Mesenchymal stem cell (in vitro differentiated cells and primary cell): ENCODE results near the gene ENO2.

Experiments
- DNase-seq: peaks from one replicate; pipeline ENCODE4 v3.0.0-alpha.2; 2013
- H2AFZ ChIP-seq: one replicate; pipeline ENCODE4 v1.6.1; 2013; ENCODE audit warnings: low read depth, mild to moderate bottlenecking, control low read depth, inconsistent platforms, low read length, moderate library complexity
- H2AK5ac ChIP-seq: 2 replicates; pipeline ENCODE4 v1.6.1; 2013; ENCODE audit warnings: low read length, moderate library complexity, mild to moderate bottlenecking, inconsistent platforms; ENCODE audit not compliant: severe bottlenecking
- H2BK120ac ChIP-seq: one replicate; pipeline ENCODE4 v1.6.1; 2013; ENCODE audit warnings: low read depth, mild to moderate bottlenecking, inconsistent platforms, low read length, moderate library complexity
- H2BK12ac ChIP-seq, 2 experiments: one replicate each; pipeline ENCODE4 v1.6.1; 2013; ENCODE audit warnings: inconsistent platforms in 2 of 2, low read length in 2 of 2, mild to moderate bottlenecking in 2 of 2, moderate library complexity in 2 of 2, control low read depth in 1 of 2
- H2BK15ac ChIP-seq: one replicate; pipeline ENCODE4 v1.6.1; 2013; ENCODE audit warnings: mild to moderate bottlenecking, low read depth, inconsistent platforms; ENCODE audit not compliant: poor library complexity, severe bottlenecking
- H2BK5ac ChIP-seq: 2 replicates; pipeline ENCODE4 v1.6.1; 2013; ENCODE audit warnings: low read depth, mild to moderate bottlenecking, low read length, control low read depth, inconsistent platforms; ENCODE audit not compliant: poor library complexity, severe bottlenecking
- H3K14ac ChIP-seq, 2 experiments: one replicate each; pipeline ENCODE4 v1.6.1; 2013; ENCODE audit warnings: inconsistent platforms in 2 of 2, low read length in 2 of 2, control low read depth in 1 of 2, mild to moderate bottlenecking in 1 of 2, moderate library complexity in 1 of 2
- H3K18ac ChIP-seq, 2 experiments: one replicate each; pipeline ENCODE4 v1.6.1; 2013; ENCODE audit warnings: inconsistent platforms in 2 of 2, low read length in 2 of 2, control low read depth in 1 of 2, low read depth in 1 of 2, mild to moderate bottlenecking in 1 of 2
- H3K23ac ChIP-seq, 2 experiments: one replicate each; pipeline ENCODE4 v1.6.1; 2013; ENCODE audit warnings: inconsistent platforms in 2 of 2, low read length in 2 of 2, mild to moderate bottlenecking in 2 of 2, moderate library complexity in 2 of 2, control low read depth in 1 of 2
- H3K27ac ChIP-seq: 2 replicates; pipeline ENCODE4 v1.5.1; 2013; ENCODE audit warnings: mild to moderate bottlenecking, moderate library complexity, low read length, control low read depth, inconsistent platforms; ENCODE audit not compliant: poor library complexity, severe bottlenecking
- H3K27me3 ChIP-seq, 2 experiments: 2 replicates each; pipeline versions ENCODE4 v1.6.1 to v1.7.0; 2013; ENCODE audit warnings: low read length in 2 of 2, mild to moderate bottlenecking in 2 of 2, moderate library complexity in 2 of 2, control low read depth in 1 of 2, inconsistent platforms in 1 of 2; ENCODE audit not compliant: control insufficient read depth in 1 of 2, insufficient read depth in 1 of 2
- H3K36me3 ChIP-seq, 2 experiments: 2 replicates each; pipeline versions ENCODE4 v1.6.1 to v1.7.0; 2013; ENCODE audit warnings: low read length in 2 of 2, control low read depth in 1 of 2, inconsistent platforms in 1 of 2, low read depth in 1 of 2, mild to moderate bottlenecking in 1 of 2; ENCODE audit not compliant: insufficient read depth in 2 of 2, control insufficient read depth in 1 of 2
- H3K4ac ChIP-seq, 2 experiments: one replicate each; pipeline ENCODE4 v1.6.1; 2013; ENCODE audit warnings: inconsistent platforms in 2 of 2, low read length in 2 of 2, mild to moderate bottlenecking in 2 of 2, moderate library complexity in 2 of 2, control low read depth in 1 of 2, low read depth in 1 of 2
- H3K4me1 ChIP-seq: 2 replicates; pipeline ENCODE4 v1.6.1; 2013; ENCODE audit warnings: low read depth, low read length, control low read depth; ENCODE audit not compliant: control insufficient read depth, insufficient read depth
- H3K4me2 ChIP-seq: 2 replicates; pipeline ENCODE4 v1.6.1; 2013; ENCODE audit warnings: low read length, mild to moderate bottlenecking, inconsistent platforms; ENCODE audit not compliant: poor library complexity, severe bottlenecking
- H3K4me3 ChIP-seq, 2 experiments: 2 replicates each; pipeline versions ENCODE4 v1.5.1 to v1.7.0; 2013; ENCODE audit warnings: low read length in 2 of 2, mild to moderate bottlenecking in 2 of 2, control low read depth in 1 of 2, low read depth in 1 of 2; ENCODE audit not compliant: insufficient read depth in 1 of 2
- H3K79me1 ChIP-seq: replicated peaks from 2 replicates; pipeline ENCODE4 v1.6.1; 2013; ENCODE audit warnings: mild to moderate bottlenecking, control low read depth, low read length, inconsistent platforms; ENCODE audit not compliant: poor library complexity, severe bottlenecking
- H3K9ac ChIP-seq: 2 replicates; pipeline ENCODE4 v1.7.0; 2013; ENCODE audit warnings: mild to moderate bottlenecking, low read length, moderate library complexity
- H3K9me3 ChIP-seq: 2 replicates; pipeline ENCODE4 v1.7.0; 2013; ENCODE audit warnings: mild to moderate bottlenecking, low read length; ENCODE audit not compliant: control insufficient read depth
- H4K8ac ChIP-seq: one replicate; pipeline ENCODE4 v1.6.1; 2013; ENCODE audit warnings: inconsistent platforms, mild to moderate bottlenecking, low read length, moderate library complexity
- H4K91ac ChIP-seq: one replicate; pipeline ENCODE4 v1.6.1; 2013; ENCODE audit warnings: mild to moderate bottlenecking, low read length, inconsistent platforms
- WGBS: methylation state at CpG from one replicate; pipeline ENCODE4 v1.1.7; 2013; ENCODE audit warnings: mixed read lengths; 5-methylcytosine and 5-hydroxymethylcytosine counted together

ENO2 gene

DNA sequence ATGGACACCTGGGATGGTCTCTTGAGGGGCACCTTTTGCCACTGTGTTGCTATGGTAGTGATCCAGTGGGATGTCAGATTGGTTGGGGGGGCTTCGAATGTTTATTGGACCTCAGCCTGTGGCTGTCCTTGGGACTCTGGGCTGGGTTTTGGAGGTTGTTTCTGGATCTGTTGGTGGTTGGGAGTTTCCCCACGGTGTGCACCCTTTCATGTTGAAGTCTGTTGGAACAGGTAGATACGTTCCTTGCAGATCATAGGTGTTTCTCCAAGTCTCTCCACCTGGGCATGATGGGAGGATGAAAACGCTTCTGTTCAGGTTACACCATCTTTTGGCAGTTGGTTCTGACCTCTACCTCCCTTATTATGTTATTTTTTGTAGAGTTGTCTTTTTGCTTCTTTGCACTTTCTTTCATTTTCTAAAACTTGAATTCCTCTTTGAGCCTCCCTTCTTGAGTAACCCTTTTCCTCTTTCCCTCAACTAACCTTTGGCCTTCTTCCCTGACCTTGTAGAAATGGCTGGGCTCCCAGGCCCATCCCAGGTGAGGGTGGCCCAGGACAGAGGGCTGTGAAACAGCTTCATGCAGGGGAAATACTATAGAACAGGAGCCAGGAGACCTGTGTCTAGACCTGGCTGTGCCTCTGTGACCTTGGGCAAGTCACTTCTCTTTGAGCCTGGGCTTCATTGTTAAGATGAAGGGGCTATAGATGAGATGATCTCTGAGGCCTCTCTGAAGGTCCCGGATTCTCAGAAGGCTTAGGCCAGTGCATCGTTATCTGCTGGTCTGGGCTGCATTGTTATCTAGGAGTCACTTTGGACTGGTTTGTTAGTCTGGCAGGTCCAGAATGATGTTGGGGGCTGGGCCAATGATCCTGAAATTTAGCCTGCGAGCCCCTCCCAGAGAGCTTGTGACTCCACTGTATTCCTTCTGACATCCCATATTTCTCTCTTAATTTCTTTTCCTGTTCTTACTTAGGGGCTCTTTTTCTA, 15.4 kb downstream of the ENO2 start:
- Histone ChIP-seq H2AFZ (no peak overlapping the region), H4K91ac (no peak overlapping the region), H3K9me3 (no peaks in the 10 kb centered on the region), H2AK5ac (peak overlapping the region; percentile 19), H3K27ac (peak overlapping the region; percentile 7), H2BK15ac (no peak overlapping the region), H3K23ac (peak overlapping the region in 1 of 2 experiments; percentile 99), H3K4me2 (peak overlapping the region; percentile 88), H4K8ac (no peak overlapping the region), H2BK5ac (no peak overlapping the region), H3K79me1 (no peaks in the 10 kb centered on the region), H3K27me3 (no peaks in the 10 kb centered on the region), H3K14ac (peak overlapping the region in 1 of 2 experiments; percentile 90), H3K18ac (peak overlapping the region in 1 of 2 experiments; percentile 91), H2BK12ac (peak overlapping the region in 1 of 2 experiments; percentile 67), H3K4me3 (peak overlapping the region; percentile 85 to 97), H3K36me3 (peaks cover 10 to 28% of the 10 kb centered on the region in 2 experiments), H3K4ac (no peak overlapping the region), H2BK120ac (peak overlapping the region; percentile 29), H3K4me1 (peaks cover 37% of the 10 kb centered on the region), H3K9ac (peak overlapping the region; percentile 90)
- DNase-seq, result no peak
- WGBS, result 85% methylated on average over 7 of the region's 7 CpGs

DNA sequence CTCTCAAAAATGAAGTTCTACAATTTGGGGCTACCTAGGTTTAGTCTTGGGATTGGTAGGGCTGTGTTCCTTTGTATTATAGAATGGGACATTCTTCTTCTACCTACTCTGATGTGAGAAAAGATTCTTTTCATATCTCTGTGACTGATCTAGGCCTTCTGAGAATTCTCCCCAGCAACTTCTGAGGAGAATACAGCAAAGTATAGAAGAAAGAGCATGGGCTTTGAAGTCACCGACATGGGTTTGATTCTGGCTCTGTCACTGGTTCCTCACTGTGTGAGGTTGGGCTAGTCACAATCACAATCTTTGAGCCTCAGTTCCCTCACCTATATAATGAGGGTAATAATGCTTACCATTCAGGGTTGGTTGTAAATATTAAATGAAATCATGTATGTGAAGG, 18.4 kb downstream of the ENO2 start:
- Histone ChIP-seq H3K23ac (no peak overlapping the region), H2BK5ac (no peak overlapping the region), H4K91ac (no peak overlapping the region), H3K27ac (peak overlapping the region; percentile 12), H3K36me3 (peaks cover 39 to 51% of the 10 kb centered on the region in 2 experiments), H2BK120ac (no peak overlapping the region), H3K79me1 (no peaks in the 10 kb centered on the region), H2BK12ac (no peak overlapping the region), H2AFZ (no peak overlapping the region), H2AK5ac (no peak overlapping the region), H3K4me3 (no peak overlapping the region), H3K9me3 (no peaks in the 10 kb centered on the region), H3K4ac (no peak overlapping the region), H3K27me3 (no peaks in the 10 kb centered on the region), H2BK15ac (no peak overlapping the region), H3K18ac (no peak overlapping the region), H3K14ac (no peak overlapping the region), H4K8ac (no peak overlapping the region), H3K4me2 (no peak overlapping the region), H3K4me1 (peaks cover 32% of the 10 kb centered on the region), H3K9ac (peak overlapping the region; percentile 20)
- DNase-seq, result no peak
- WGBS, result 88% methylated on average over 1 of the region's 1 CpG

DNA sequence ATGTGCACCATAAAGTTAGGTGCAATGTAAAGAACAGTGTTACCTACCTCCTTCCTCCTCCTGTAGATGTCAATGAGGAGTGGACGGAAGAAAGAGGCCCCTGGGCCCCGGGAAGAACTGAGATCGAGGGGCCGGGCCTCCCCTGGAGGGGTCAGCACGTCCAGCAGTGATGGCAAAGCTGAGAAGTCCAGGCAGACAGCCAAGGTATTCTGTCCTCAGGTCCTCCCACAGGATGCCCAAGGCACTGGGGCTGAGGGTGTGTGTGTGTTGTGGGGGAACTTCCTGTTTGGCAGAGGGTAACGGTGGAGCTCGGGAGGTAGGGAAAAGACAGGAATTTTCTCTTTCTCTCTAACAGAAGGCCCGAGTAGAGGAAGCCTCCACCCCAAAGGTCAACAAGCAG, 19.7 kb downstream of the ENO2 start:
- no peak overlapping the region for H4K8ac ChIP-seq
- no peak overlapping the region for H4K91ac ChIP-seq
- H3K9ac ChIP-seq, result peak overlapping the region; percentile 68
- H2BK15ac ChIP-seq, result no peak overlapping the region
- H3K4me3 ChIP-seq, result peak overlapping the region in 1 of 2 experiments; percentile 36
- H3K23ac ChIP-seq, result no peak overlapping the region
- H3K27ac ChIP-seq, result no peak overlapping the region
- no peak overlapping the region for H2BK5ac ChIP-seq
- H3K4me2 ChIP-seq, result no peak overlapping the region
- WGBS, result 77% methylated on average over 6 of the region's 8 CpGs
- H3K4me1 ChIP-seq, result peaks cover 36% of the 10 kb centered on the region
- peaks cover 5% of the 10 kb centered on the region for H3K79me1 ChIP-seq
- no peak overlapping the region for H3K4ac ChIP-seq
- H3K18ac ChIP-seq, result no peak overlapping the region
- no peak for DNase-seq
- H2AFZ ChIP-seq, result no peak overlapping the region
- H3K27me3 ChIP-seq, result no peaks in the 10 kb centered on the region
- no peaks in the 10 kb centered on the region for H3K9me3 ChIP-seq
- H3K14ac ChIP-seq, result no peak overlapping the region
- H2AK5ac ChIP-seq, result no peak overlapping the region
- peaks cover 49 to 58% of the 10 kb centered on the region in 2 experiments for H3K36me3 ChIP-seq
- no peak overlapping the region for H2BK120ac ChIP-seq
- H2BK12ac ChIP-seq, result no peak overlapping the region

DNA sequence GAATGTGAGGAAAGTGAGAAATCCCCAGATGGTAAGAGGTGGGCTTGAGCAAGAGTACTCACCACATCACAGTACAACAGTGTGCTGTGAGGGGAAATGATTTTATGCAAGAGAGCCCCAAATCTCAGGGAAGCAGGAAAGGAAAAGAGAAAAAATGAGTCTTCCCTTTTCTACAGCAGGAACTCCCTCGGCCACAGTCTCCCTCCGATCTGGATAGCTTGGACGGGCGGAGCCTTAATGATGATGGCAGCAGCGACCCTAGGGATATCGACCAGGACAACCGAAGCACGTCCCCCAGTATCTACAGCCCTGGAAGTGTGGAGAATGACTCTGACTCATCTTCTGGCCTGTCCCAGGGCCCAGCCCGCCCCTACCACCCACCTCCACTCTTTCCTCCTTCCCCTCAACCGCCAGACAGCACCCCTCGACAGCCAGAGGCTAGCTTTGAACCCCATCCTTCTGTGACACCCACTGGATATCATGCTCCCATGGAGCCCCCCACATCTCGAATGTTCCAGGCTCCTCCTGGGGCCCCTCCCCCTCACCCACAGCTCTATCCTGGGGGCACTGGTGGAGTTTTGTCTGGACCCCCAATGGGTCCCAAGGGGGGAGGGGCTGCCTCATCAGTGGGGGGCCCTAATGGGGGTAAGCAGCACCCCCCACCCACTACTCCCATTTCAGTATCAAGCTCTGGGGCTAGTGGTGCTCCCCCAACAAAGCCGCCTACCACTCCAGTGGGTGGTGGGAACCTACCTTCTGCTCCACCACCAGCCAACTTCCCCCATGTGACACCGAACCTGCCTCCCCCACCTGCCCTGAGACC, 21.2 kb downstream of the ENO2 start:
- Histone ChIP-seq H3K27me3 (no peaks in the 10 kb centered on the region), H2AK5ac (no peak overlapping the region), H2BK15ac (no peak overlapping the region), H3K18ac (no peak overlapping the region), H4K8ac (no peak overlapping the region), H3K4me3 (no peak overlapping the region), H3K36me3 (peaks cover 58 to 72% of the 10 kb centered on the region in 2 experiments), H2BK120ac (no peak overlapping the region), H3K9ac (peak overlapping the region; percentile 68), H3K9me3 (no peaks in the 10 kb centered on the region), H2BK12ac (no peak overlapping the region), H3K4ac (no peak overlapping the region), H3K27ac (no peak overlapping the region), H2AFZ (no peak overlapping the region), H3K23ac (no peak overlapping the region), H3K14ac (no peak overlapping the region), H2BK5ac (no peak overlapping the region), H3K4me1 (peaks cover 32% of the 10 kb centered on the region), H3K4me2 (no peak overlapping the region), H3K79me1 (peaks cover 9% of the 10 kb centered on the region), H4K91ac (no peak overlapping the region)
- 86% methylated on average over 14 of the region's 14 CpGs for WGBS
- DNase-seq, result no peak
